GM21528 (cell line): ENCODE measurements around the gene VSTM2B.
"Not testable (repeated sequence)": the region's sequence is repeated elsewhere in the genome, so short reads cannot be mapped to it uniquely, and the experiment has no call there.

Experiments used
- ATAC-seq: cut with Tn5 transposase; IDR thresholded peaks from one replicate; pipeline ENCODE4 v1.9.1; 2021; ENCODE audit warnings: mild to moderate bottlenecking, moderate library complexity; ENCODE audit not compliant: unreplicated experiment, low FRiP score

VSTM2B gene

DNA sequence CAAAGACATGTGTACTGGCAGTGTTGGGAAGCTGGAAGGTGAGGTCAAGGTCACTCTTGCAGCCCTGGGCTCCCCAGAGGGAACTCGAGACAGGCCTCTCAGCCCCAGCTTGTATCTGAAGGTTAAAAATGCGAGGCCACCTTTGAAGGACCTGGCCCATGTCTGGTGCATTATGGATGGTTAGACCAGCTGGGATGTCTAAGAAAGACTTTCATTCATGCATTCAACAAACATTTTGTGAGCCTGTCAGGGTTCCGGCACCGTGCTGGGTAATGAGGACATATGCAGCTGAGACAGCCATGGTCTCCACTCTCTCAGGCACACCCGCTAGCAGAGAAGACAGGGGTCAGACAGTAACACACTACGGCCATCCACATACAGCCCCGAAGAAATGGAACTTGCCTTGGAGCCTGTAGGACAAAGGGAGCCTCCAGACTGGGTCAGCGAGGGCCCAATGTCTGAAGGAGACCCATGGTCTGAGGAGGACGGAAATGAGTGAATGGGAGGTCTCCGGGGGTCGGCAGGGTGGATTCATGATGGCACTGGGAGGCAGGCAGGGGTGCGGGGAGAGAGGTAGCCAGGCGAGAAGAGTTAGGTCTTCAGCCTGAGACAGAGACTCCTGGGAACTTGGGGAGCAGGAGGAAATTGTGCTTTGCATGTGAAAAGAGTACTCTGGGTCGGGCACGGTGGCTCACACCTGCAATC is 19.0 kb downstream of the VSTM2B start:
- no peak for ATAC-seq

DNA sequence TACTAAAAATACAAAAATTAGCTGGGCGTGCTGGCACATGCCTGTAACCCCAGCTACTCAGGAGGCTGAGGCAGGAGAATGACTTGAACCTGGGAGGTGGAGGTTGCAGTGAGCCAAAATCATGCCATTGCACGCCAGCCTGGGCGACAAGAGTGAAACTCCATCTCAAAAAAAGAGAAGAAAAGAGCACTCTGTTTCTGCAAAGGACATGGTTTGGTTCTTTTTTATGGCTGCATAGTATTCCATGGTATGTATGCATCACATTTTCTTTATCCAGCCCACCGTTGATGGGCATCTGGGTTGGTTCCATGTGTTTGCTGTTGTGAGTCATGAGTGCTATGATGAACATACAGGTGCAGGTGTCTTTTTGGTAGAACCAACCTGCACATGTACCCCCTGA is 19.7 kb downstream of the VSTM2B start:
- not testable (repeated sequence) for ATAC-seq

DNA sequence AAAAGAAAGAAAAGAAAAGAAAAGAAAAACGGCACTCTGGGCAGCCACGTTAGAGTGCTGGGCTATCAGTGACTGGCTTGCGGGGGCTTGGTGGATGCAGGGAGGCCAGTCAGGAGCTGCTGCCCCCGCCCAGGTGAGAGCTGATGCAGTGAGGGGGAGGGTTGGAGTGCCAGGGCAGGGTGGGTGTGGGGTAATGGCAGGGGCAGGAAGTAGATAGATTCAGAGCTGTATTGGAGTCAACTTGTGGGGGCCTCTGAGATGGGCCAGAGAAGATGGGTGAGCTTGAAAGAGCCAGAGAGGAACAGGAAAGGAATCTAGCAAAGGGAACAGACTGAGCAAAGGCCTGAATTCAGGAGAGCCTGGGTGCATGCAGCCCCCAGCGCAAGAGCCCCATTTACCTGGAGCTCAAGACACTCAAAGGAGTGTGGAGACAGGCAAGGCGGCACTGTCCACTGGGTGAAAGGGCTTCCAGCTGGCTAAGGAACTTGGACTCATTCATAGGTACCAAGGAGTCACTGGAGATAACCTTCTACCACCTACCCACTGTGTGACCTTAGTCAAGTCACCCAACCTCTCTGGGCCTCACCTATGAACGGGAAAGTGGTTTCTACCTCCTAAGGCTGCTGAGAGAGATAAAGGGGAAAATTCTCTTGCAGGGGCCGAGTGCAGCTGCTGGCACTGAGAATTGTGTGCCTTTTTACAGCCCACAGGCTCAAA is 20.2 kb downstream of the VSTM2B start:
- no peak for ATAC-seq

DNA sequence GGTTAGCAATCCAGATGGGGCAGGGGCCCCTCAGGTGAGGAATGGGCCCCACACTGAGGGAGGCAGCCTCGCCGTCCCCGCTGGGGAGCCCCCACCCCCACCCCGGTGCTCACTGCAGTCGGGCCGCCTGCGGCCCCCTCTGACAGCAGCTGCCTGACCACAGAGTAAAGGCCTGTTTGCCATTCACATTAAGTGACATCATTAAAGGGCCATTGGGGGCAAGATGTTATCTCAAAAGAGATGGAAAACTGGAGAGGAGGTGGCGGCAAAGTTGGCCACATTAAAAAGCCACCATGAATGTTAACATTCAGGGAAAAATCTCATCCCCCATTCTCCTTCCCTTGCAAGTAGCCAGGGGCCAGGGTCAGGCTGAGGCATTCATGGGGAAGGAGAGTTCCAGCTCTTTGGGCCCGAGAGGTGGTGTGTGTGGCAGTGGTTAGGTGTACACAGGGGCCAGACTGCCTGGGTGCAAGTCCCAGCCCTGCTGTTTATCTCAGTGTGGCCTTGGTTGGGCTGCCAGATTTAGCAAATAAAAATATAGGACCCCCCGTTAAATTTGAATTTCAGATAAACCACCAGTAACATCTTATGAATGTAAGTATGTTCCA is 20.9 kb downstream of the VSTM2B start:
- ATAC-seq: no peak

GRCh38 chr19:29547361-29547960 is 21.7 kb downstream of the VSTM2B start:
- no peak for ATAC-seq

DNA sequence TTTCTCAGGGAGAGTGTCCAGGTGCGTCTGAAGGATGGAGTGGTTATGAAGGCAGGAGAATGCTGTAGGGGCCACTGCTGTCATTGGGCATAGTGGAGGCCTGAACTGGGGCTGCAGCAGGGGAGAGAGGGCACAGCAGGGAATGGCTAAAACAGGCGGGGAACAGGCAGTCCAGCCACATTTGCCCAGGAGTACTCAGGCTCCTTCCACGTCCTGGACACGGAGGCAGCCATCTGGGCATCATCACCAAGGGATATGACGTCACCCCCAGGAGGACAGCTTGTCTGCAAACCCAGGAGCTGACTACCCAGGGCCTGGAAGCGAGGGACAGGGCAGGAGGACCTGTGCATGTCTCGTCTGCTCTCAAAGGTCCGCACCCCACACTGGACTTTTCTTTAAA is 22.2 kb downstream of the VSTM2B start:
- no peak for ATAC-seq

- ATAC-seq: no peak
These were observed 22.8 kb downstream of the VSTM2B start for GRCh38 chr19:29548483-29549085.

DNA sequence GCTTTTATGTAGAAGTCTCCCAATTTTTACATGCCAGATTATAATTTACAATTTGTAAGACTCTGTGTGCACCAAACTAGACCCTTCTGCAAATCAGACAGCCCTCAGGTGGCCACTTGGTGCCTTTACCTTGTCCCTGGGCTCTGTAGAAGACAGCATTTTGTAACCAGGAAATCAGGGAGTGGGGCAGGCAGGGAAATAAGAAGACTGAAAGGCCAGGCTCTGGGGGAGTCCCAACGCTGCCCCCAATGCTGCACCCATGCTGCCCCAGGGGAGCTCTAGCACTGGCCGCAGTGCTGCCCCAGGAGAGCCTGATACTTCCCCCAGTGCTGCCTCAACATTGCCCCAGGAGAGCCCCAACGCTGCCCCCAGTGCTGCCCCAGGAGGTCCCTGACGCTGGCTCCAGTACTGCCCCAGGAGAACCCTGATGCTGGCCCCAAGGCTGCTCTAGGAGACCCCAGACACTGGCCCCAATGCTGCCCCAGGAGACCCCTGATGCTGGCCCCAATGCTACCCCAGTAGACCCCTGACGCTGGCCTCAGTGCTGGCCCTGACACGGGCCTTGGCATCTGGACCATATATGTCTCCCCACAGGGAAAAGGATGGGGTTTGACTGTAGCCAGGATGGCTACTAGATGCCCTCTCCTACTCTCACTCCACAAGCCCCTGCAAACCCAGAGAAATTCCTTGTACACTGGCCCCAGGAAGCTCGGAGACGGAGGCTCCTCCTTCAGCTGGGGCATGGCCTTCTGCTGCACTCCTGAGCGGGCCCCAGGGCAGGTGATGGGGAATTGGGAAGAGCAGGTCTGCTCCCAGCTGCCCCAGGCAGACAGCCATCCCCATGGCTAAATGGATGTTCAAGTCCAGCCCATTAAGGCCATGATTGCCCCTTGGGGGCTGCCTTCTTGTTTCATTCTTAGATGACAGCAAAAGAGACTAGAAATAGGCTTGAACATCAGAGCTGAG is 23.6 kb downstream of the VSTM2B start:
- ATAC-seq: no peak

- ATAC-seq: no peak
These were observed 25.1 kb downstream of the VSTM2B start for GRCh38 chr19:29550896-29551295.

DNA sequence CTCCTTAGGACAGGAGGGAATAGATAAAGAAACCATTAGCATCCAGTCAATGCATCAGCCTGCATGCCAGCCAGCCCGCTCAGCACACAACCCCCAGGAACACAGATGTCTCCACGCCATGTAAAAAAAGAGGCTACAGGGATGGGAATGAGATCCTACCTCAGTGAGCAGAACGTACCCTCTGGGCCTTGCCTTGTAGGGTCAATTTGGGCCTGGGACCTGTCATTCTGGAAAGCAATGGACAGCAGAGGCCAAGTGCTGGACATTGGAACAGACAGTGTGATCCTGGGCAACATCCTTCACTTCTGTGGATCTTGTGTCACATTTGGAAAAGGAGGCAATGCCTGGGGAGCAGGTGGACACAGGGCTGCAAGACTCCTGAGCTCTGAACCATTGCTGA is 26.0 kb downstream of the VSTM2B start:
- no peak for ATAC-seq

DNA sequence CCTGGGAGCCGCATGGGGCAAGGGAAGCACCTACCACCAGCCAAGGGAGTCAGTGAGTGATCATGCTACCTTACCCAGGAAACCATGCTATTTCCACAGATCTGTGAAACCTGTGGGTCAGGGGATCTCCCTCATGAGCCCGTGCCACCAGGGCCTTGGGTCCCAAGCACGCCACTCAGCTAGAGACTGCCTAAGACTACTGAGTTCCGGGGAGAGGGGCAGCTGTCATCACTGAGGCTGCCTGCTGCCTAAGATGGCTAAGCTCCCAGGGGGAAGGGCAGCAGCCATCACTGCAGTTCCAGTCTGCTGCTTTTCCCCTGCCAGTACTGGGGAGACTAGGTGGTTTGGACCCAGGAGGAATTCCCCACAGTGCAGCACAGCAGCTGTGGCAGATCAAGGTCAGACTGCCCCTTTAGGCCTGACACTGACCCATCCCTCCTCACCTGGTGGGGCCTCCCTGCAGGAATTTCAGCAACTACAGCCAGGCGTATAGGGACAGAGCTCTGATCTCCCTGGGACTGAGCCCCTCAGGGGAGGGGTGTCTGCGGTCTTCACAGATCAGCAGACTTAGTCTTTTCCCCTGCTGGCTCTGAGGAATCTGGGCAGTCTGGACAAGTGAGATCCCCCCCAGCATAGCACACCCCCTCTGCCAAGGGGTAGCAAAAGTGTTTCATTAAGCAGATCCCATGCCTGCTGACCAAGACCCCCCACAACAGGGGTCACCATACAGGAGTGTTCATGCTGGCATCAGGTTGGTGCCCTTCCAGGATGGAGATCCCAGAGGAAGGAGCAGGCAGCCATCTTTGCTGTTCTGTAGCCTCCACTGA is 26.9 kb downstream of the VSTM2B start:
- ATAC-seq: no peak

- ATAC-seq: no peak
These were observed 28.4 kb downstream of the VSTM2B start for GRCh38 chr19:29554149-29554548.

DNA sequence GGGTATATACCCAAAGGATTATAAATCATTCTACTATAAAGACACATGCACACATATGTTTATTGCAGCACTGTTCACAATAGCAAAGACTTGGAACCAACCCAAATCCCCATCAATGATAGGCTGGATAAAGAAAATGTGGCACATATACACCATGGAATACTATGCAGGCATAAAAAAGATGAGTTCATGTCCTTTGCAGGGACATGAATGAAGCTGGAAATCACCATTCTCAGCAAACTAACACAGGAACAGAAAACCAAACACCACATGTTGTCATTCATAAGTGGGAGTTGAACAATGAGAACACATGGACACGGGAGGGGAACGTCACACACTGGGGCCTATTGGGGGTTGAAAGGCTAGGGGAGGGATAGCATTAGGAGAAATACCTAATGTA is 33.3 kb downstream of the VSTM2B start:
- not testable (repeated sequence) for ATAC-seq

DNA sequence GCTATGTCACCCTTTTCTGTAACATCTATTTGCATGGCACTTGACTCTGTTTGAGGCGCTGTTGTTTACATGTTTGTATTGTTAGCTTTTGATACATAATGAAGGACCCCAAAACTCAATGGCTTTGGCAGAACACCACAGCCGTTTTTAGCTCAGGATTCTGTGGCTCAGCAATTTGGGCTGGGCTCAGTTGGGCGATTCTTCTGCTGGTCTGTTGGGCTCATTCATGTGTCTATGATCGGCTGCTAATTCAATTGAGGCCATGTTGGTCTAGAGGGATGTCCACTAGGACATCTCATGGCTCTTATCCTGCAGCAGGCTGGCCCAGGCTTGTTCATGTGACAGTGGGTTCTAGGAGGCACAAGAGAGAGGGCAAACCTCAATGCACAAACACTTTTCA is 33.9 kb downstream of the VSTM2B start:
- ATAC-seq: no peak

DNA sequence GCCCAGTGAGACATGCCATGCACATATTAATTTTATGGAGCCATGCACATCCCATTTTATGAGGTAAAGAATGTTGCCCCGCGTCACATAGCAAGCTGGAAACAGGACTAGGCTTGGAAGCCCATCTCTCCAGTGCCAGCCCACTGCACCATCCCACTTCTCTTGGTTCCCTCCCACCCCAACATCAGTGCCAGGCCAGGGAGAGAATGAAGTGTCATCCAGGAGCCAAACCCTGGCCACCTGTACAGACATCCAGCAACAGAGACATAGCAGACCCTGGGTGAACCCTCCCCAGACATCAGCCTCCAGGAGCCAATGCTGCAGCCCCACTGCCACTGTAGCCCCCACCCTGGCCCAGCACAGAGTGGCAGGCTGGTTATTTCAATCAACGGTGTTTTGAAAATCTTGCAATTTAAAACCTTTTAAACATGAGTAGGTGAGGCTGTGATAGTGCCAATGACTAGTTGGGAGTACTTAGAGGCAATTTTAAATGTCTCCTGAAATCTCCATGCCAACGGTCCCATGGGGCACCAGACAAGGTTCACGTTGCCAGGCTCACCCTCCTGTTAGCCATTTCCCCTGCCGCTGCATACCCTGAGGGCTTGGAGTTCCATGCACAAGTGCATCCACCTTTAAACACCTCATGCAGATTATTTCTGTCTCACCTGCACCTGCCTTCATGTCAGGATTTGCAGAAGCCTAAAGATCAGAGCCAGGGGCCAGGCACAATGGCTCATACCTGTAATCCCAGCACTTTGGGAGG is 34.7 kb downstream of the VSTM2B start:
- ATAC-seq: no peak

DNA sequence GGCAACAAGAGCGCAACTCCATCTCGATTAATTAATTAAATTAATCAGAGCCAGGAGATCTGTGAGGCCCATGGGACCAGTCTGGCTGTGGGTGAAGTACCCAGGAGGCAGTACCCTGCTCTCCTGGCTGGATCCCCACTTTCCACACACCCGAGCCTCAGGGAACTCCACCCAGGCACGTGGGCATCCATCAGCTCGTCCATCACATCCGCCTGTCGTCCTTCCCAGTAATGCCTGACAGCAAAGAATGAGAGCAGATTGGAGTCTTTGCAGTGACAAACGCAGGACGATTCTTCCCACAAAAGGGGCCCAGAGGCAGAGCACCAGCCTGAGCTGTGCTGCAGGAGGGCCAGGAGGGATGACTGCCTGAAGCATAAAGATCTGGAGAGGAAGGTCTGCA is 35.8 kb downstream of the VSTM2B start:
- no peak for ATAC-seq

- ATAC-seq: no peak
These were observed 36.8 kb downstream of the VSTM2B start for GRCh38 chr19:29562299-29563297.
